ENCODE measurements around the gene CAB39L.
"Not testable (repeated sequence)": the region's sequence is repeated elsewhere in the genome, so short reads cannot be mapped to it uniquely, and the experiment has no call there.

Gene CAB39L

GRCh38 chr13:49342454-49342853 lies 101.4 kb downstream of the CAB39L start:
- no peak for DNase-seq

- DNase-seq, result no peak
Observed at GRCh38 chr13:49341941-49342340, 101.9 kb downstream of the CAB39L start.

- DNase-seq, result no peak
Observed at GRCh38 chr13:49341517-49341916, 102.3 kb downstream of the CAB39L start.

GRCh38 chr13:49340161-49340560 lies 103.7 kb downstream of the CAB39L start:
- no peak for DNase-seq

- no peak for DNase-seq
Observed at GRCh38 chr13:49336655-49337054, 107.2 kb downstream of the CAB39L start.

- no peak for DNase-seq
Observed at GRCh38 chr13:49330546-49330864, 113.4 kb downstream of the CAB39L start.

GRCh38 chr13:49329831-49330545 lies 113.9 kb downstream of the CAB39L start:
- DNase-seq, result no peak

- not testable (repeated sequence) for DNase-seq
Observed at GRCh38 chr13:49327145-49327544, 116.7 kb downstream of the CAB39L start.

GRCh38 chr13:49326222-49326917 lies 117.5 kb downstream of the CAB39L start:
- no peak for DNase-seq

GRCh38 chr13:49323344-49323743 lies 120.5 kb downstream of the CAB39L start:
- no peak for DNase-seq

- no peak for DNase-seq
Observed at GRCh38 chr13:49322702-49323101, 121.2 kb downstream of the CAB39L start.

GRCh38 chr13:49320975-49321374 lies 122.9 kb downstream of the CAB39L start:
- no peak for DNase-seq

- no peak for DNase-seq
Observed at GRCh38 chr13:49319951-49320350, 123.9 kb downstream of the CAB39L start.

- no peak for DNase-seq
Observed at GRCh38 chr13:49319551-49319950, 124.3 kb downstream of the CAB39L start.

- no peak for DNase-seq
Observed at GRCh38 chr13:49315756-49316482, 127.9 kb downstream of the CAB39L start.

GRCh38 chr13:49315036-49315565 lies 128.8 kb downstream of the CAB39L start:
- DNase-seq, result no peak

GRCh38 chr13:49314344-49314882 lies 129.5 kb downstream of the CAB39L start:
- no peak for DNase-seq

- DNase-seq, result no peak
Observed at GRCh38 chr13:49311816-49312215, 132.0 kb downstream of the CAB39L start.

GRCh38 chr13:49310251-49310650 lies 133.6 kb downstream of the CAB39L start:
- DNase-seq, result no peak

- DNase-seq, result no peak
Observed at GRCh38 chr13:49308921-49309408, 134.9 kb downstream of the CAB39L start.

GRCh38 chr13:49308097-49308875 lies 135.6 kb downstream of the CAB39L start:
- DNase-seq, result no peak

- no peak for DNase-seq
Observed at GRCh38 chr13:49307365-49307764, 136.5 kb downstream of the CAB39L start.
